Calu3 (cell line): Measurements from ENCODE around the gene IER5. TPM values are rescaled to one million over a fixed set of nuclear protein-coding genes. Genes with fewer than 3 reads are reported as not detected.

Experiments
- BruUV-seq: library from RNA; stranded (reverse); fragments of 400-500 nt; replicated peaks from 2 replicates; lab custom pipeline; 2021; lab: Mats Ljungman, UMichigan
- CTCF ChIA-PET: fragments of 300-600 bp; sonication (Branson Sonifier 250); formaldehyde crosslinking; loops from one replicate; lab custom pipeline; 2022; ENCODE audit warnings: antibody characterized with exemption; lab: Charles Lee
- DNase-seq: peaks from one replicate; pipeline ENCODE4 v3.0.0; 2022
- H3K27ac Mint-ChIP-seq: one replicate; pipeline ENCODE4 v1.8.0; 2022; ENCODE audit warnings: mixed read lengths; ENCODE audit not compliant: unreplicated experiment
- H3K27me3 Mint-ChIP-seq: one replicate; pipeline ENCODE4 v1.8.0; 2022; ENCODE audit warnings: mixed read lengths; ENCODE audit not compliant: unreplicated experiment
- H3K36me3 Mint-ChIP-seq: one replicate; pipeline ENCODE4 v1.8.0; 2022; ENCODE audit warnings: mild to moderate bottlenecking, moderate library complexity, mixed read lengths; ENCODE audit not compliant: insufficient read depth, unreplicated experiment
- H3K4me1 Mint-ChIP-seq: one replicate; pipeline ENCODE4 v1.8.0; 2022; ENCODE audit warnings: mild to moderate bottlenecking, low read depth, mixed read lengths; ENCODE audit not compliant: unreplicated experiment
- H3K4me3 Mint-ChIP-seq: one replicate; pipeline ENCODE4 v1.8.0; 2022; ENCODE audit warnings: mild to moderate bottlenecking, low read depth, moderate library complexity, mixed read lengths; ENCODE audit not compliant: unreplicated experiment
- H3K9me3 Mint-ChIP-seq: one replicate; pipeline ENCODE4 v1.8.0; 2022; ENCODE audit warnings: low read depth, mixed read lengths; ENCODE audit not compliant: unreplicated experiment
- CTCF ChIP-seq: fragments of 200-600 bp; IDR thresholded peaks from one replicate; pipeline ENCODE4 v1.8.0; 2022; ENCODE audit warnings: antibody characterized with exemption; ENCODE audit not compliant: unreplicated experiment
- intact Hi-C: fragments of 100-400 bp; cut with micrococcal nuclease; formaldehyde crosslinking; loops from one replicate; pipeline ENCODE4 v1.10.0; 2022; ENCODE audit not compliant: unreplicated experiment
- total RNA-seq: library from RNA; stranded (reverse); gene quantifications from 2 replicates; pipeline ENCODE4 v1.2.3, GENCODE V29; 2022

The IER5 gene
- total RNA-seq, 1 experiment from 2014 or later = 11.4 TPM

- H3K4me1 Mint-ChIP-seq = peaks cover 75% of the 10 kb centered on the region
- intact Hi-C loops = no loop called here
- no TSS peak for BruUV-seq
- H3K27me3 Mint-ChIP-seq = no peaks in the 10 kb centered on the region
- CTCF ChIA-PET = interaction anchor here (0.6 to 2.0 kb wide), 9 partner anchors 9 to 1895 kb away, joined by 3 to 8 read pairs (median 5); no protein-coding TSS in a partner anchor
- DNase-seq = peak; percentile 80
- H3K9me3 Mint-ChIP-seq = no peaks in the 10 kb centered on the region
- H3K4me3 Mint-ChIP-seq = no peak overlapping the region
- peak overlapping the region; percentile 84 for H3K27ac Mint-ChIP-seq
- H3K36me3 Mint-ChIP-seq = peaks cover 8% of the 10 kb centered on the region
- TF ChIP-seq CTCF = no peak
Observed at GRCh38 chr1:181117648-181118449, 29.3 kb downstream of the IER5 start.

GRCh38 chr1:181119093-181119989, 30.8 kb downstream of the IER5 start:
- intact Hi-C loops = no loop called here
- peak overlapping the region; percentile 46 for H3K27ac Mint-ChIP-seq
- no peak overlapping the region for H3K4me3 Mint-ChIP-seq
- peaks cover 69% of the 10 kb centered on the region for H3K4me1 Mint-ChIP-seq
- no TSS peak for BruUV-seq
- TF ChIP-seq CTCF = no peak
- peak; percentile 71 for DNase-seq
- peaks cover 5% of the 10 kb centered on the region for H3K36me3 Mint-ChIP-seq
- CTCF ChIA-PET = no interaction called here
- no peaks in the 10 kb centered on the region for H3K9me3 Mint-ChIP-seq
- no peaks in the 10 kb centered on the region for H3K27me3 Mint-ChIP-seq

- intact Hi-C loops = no loop called here
- no peaks in the 10 kb centered on the region for H3K9me3 Mint-ChIP-seq
- CTCF ChIA-PET = no interaction called here
- TF ChIP-seq CTCF = no peak
- no peaks in the 10 kb centered on the region for H3K27me3 Mint-ChIP-seq
- no TSS peak for BruUV-seq
- no peak overlapping the region for H3K27ac Mint-ChIP-seq
- DNase-seq = no peak
- peaks cover 5% of the 10 kb centered on the region for H3K36me3 Mint-ChIP-seq
- peaks cover 58% of the 10 kb centered on the region for H3K4me1 Mint-ChIP-seq
- no peak overlapping the region for H3K4me3 Mint-ChIP-seq
Observed at GRCh38 chr1:181120924-181121323, 32.4 kb downstream of the IER5 start.

- H3K27me3 Mint-ChIP-seq = no peaks in the 10 kb centered on the region
- no peaks in the 10 kb centered on the region for H3K9me3 Mint-ChIP-seq
- CTCF ChIA-PET = no interaction called here
- H3K4me1 Mint-ChIP-seq = peaks cover 62% of the 10 kb centered on the region
- BruUV-seq = no TSS peak
- intact Hi-C loops = no loop called here
- DNase-seq = no peak
- H3K36me3 Mint-ChIP-seq = peaks cover 7% of the 10 kb centered on the region
- H3K27ac Mint-ChIP-seq = no peak overlapping the region
- no peak for TF ChIP-seq CTCF
- no peak overlapping the region for H3K4me3 Mint-ChIP-seq
Observed at GRCh38 chr1:181121498-181121897, 33.0 kb downstream of the IER5 start.
